ENCODE data around the gene ZNF385C.
"Not testable (repeated sequence)": the region's sequence is repeated elsewhere in the genome, so short reads cannot be mapped to it uniquely, and the experiment has no call there.

The ZNF385C gene

GRCh38 chr17:42097691-42098631 lies at the start of gene ZNF385C:
ZNF385C (minus strand) TSS chr17:42098473; CDS start chr17:42063056, 35,417 bp downstream.
- DNase-seq: no peak

GRCh38 chr17:42146911-42147607 lies 48.8 kb upstream of the ZNF385C start:
- no peak for DNase-seq

- not testable (repeated sequence) for DNase-seq
Observed at GRCh38 chr17:42143138-42143537, 44.9 kb upstream of the ZNF385C start.

GRCh38 chr17:42142371-42142896 lies 44.2 kb upstream of the ZNF385C start:
- no peak for DNase-seq

GRCh38 chr17:42141382-42141781 lies 43.1 kb upstream of the ZNF385C start:
- DNase-seq: no peak

GRCh38 chr17:42140690-42141089 lies 42.4 kb upstream of the ZNF385C start:
- not testable (repeated sequence) for DNase-seq

- DNase-seq: no peak
Observed at GRCh38 chr17:42138749-42139492, 40.6 kb upstream of the ZNF385C start.

- DNase-seq: no peak
Observed at GRCh38 chr17:42136654-42137051, 38.4 kb upstream of the ZNF385C start.

GRCh38 chr17:42135664-42136653 lies 37.7 kb upstream of the ZNF385C start:
- DNase-seq: peak; percentile 72

- DNase-seq: no peak
Observed at GRCh38 chr17:42135151-42135550, 36.9 kb upstream of the ZNF385C start.

- DNase-seq: no peak
Observed at GRCh38 chr17:42133461-42134041, 35.3 kb upstream of the ZNF385C start.

- peak; percentile 74 for DNase-seq
Observed at GRCh38 chr17:42132941-42133340, 34.7 kb upstream of the ZNF385C start.

- no peak for DNase-seq
Observed at GRCh38 chr17:42131981-42132432, 33.7 kb upstream of the ZNF385C start.

- no peak for DNase-seq
Observed at GRCh38 chr17:42131232-42131631, 33.0 kb upstream of the ZNF385C start.

GRCh38 chr17:42130310-42130936 lies 32.1 kb upstream of the ZNF385C start:
- DNase-seq: no peak

GRCh38 chr17:42129109-42129837 lies 31.0 kb upstream of the ZNF385C start:
- no peak for DNase-seq

GRCh38 chr17:42127414-42127813 lies 29.1 kb upstream of the ZNF385C start:
- no peak for DNase-seq

GRCh38 chr17:42126836-42127235 lies 28.6 kb upstream of the ZNF385C start:
- no peak for DNase-seq

GRCh38 chr17:42125565-42125964 lies 27.3 kb upstream of the ZNF385C start:
- no peak for DNase-seq

GRCh38 chr17:42124256-42124655 lies 26.0 kb upstream of the ZNF385C start:
- no peak for DNase-seq

Data from HCEC 1CT (cell line).